K562 (cell line): Measurements from ENCODE around the gene PET100. TPM values are rescaled to one million over a fixed set of nuclear protein-coding genes. Genes with fewer than 3 reads are reported as not detected.

Experiments
- ATF2 ChIP-seq: sonication (generic); formaldehyde crosslinking; IDR thresholded peaks from 2 replicates; pipeline ENCODE4 v1.8.1; 2022; ENCODE audit warnings: missing genetic modification reagents
- BRD9 ChIP-seq: fragments of 450-650 bp; IDR thresholded peaks from 2 replicates; pipeline ENCODE4 v1.6.1; 2018; ENCODE audit warnings: low read depth; ENCODE audit not compliant: partially characterized antibody
- DEAF1 ChIP-seq: fragments of 450-650 bp; formaldehyde crosslinking; IDR thresholded peaks from 2 replicates; pipeline ENCODE4 v1.4.0; 2020; ENCODE audit warnings: mild to moderate bottlenecking, moderate library complexity
- ELF4 ChIP-seq: fragments of 450-650 bp; formaldehyde crosslinking; IDR thresholded peaks from 2 replicates; pipeline ENCODE4 v1.4.0; 2022; ENCODE audit warnings: missing genetic modification characterization
- FOXJ3 ChIP-seq: sonication (generic); formaldehyde crosslinking; IDR thresholded peaks from 2 replicates; pipeline ENCODE4 v1.4.0; 2020; ENCODE audit warnings: mild to moderate bottlenecking, missing genetic modification reagents
- HNRNPLL ChIP-seq: fragments of 200-400 bp; formaldehyde crosslinking; IDR thresholded peaks from 2 replicates; pipeline ENCODE4 v1.6.1; 2017; ENCODE audit warnings: low read length, low read depth, mild to moderate bottlenecking; ENCODE audit not compliant: poor library complexity, severe bottlenecking
- MBD1 ChIP-seq: fragments of 250-450 bp; sonication (Bioruptor Pico); IDR thresholded peaks from 2 replicates; pipeline ENCODE4 v1.8.0; 2022; ENCODE audit warnings: inconsistent platforms
- PCBP1 ChIP-seq: fragments of 200-400 bp; formaldehyde crosslinking; IDR thresholded peaks from 2 replicates; pipeline ENCODE4 v1.6.1; 2018; ENCODE audit warnings: mild to moderate bottlenecking, low read depth, low read length; ENCODE audit not compliant: poor library complexity, severe bottlenecking
- POLR3A ChIP-seq: IDR thresholded peaks from 2 replicates; pipeline ENCODE4 v1.6.1; 2011; ENCODE audit warnings: borderline replicate concordance, mild to moderate bottlenecking, moderate library complexity; ENCODE audit not compliant: insufficient read length, insufficient read depth; ENCODE audit errors: extremely low read depth
- STAT6 ChIP-seq: sonication (generic); formaldehyde crosslinking; IDR thresholded peaks from 2 replicates; pipeline ENCODE4 v1.8.1; 2023; ENCODE audit warnings: mild to moderate bottlenecking, missing genetic modification reagents
- TFAP4 ChIP-seq: sonication (generic); formaldehyde crosslinking; IDR thresholded peaks from 2 replicates; pipeline ENCODE4 v1.8.0; 2022; ENCODE audit warnings: missing genetic modification reagents, mild to moderate bottlenecking, moderate library complexity, borderline replicate concordance
- UBTF ChIP-seq, 2 experiments: IDR thresholded peaks; 2 replicates each; pipeline ENCODE4 v1.6.1; 2012; ENCODE audit warnings: improper control_type of control experiment in 2 of 2, low read depth in 2 of 2, low read length in 2 of 2, borderline replicate concordance in 1 of 2
- WHSC1 ChIP-seq: IDR thresholded peaks from one replicate; pipeline ENCODE4 v1.6.1; 2012; ENCODE audit warnings: low read length, control low read depth, inconsistent platforms
- ZC3H4 ChIP-seq: sonication (generic); formaldehyde crosslinking; IDR thresholded peaks from 2 replicates; pipeline ENCODE4 v1.9.0; 2021; ENCODE audit warnings: missing genetic modification reagents, borderline replicate concordance
- ZNF12 ChIP-seq: sonication (generic); formaldehyde crosslinking; IDR thresholded peaks from 2 replicates; pipeline ENCODE4 v1.4.0; 2020; ENCODE audit warnings: mild to moderate bottlenecking, missing genetic modification reagents
- polyA plus RNA-seq, 8 experiments: library from polyadenylated mRNA; depleted of rRNA in 4 of 8; stranded (reverse) in 5 of 8; unstranded in 3 of 8; fragments of >200 nt; fragmentation: Nextera tagmentation in 2 of 8; fragmentation: Illumina TruSeq in 1 of 8; extraction: Ambion mirVana in 2 of 8; extraction: Trizol in 1 of 8; gene quantifications; 2 replicates each; pipeline versions ENCODE4 v1.2.1 to v1.2.3, GENCODE V29; 2011 to 2014; ENCODE audit warnings: inconsistent platforms in 1 of 8, missing spikeins in 1 of 8
- total RNA-seq, 7 experiments: library from RNA; depleted of rRNA in 6 of 7; stranded (reverse); fragments of >200 nt in 6 of 7; fragmentation: Illumina TruSeq in 2 of 7; extraction: Trizol in 2 of 7; gene quantifications; 2 replicates each; pipeline versions ENCODE4 v1.2.1 to v1.2.3, GENCODE V29; 2011 to 2021; ENCODE audit warnings: low replicate concordance in 1 of 7

The PET100 gene
- total and polyA plus RNA-seq, 9 of the 15 experiments (the other 6 are each of a cell fraction or from before 2014, with no cell fraction given), result 62.3 to 351 (median 98.3) TPM

GRCh38 chr19:7629347-7630054 is at the start of gene PET100, which contains the start of gene XAB2 (continued):
- no peak for TF ChIP-seq MBD1
- TF ChIP-seq WHSC1, result no peak
- no peak for TF ChIP-seq DEAF1
- TF ChIP-seq ELF4, result peak; percentile 66
- no peak for TF ChIP-seq POLR3A
- no peak for TF ChIP-seq ZC3H4
- TF ChIP-seq FOXJ3, result no peak
- TF ChIP-seq ZNF12 (CRISPR knock-in tag), result no peak
- no peak for TF ChIP-seq HNRNPLL
- peak; percentile 60; the same call in 1 of the 2 replicates for TF ChIP-seq TFAP4 (CRISPR knock-in tag)
- TF ChIP-seq PCBP1, result no peak
- TF ChIP-seq BRD9, result no peak
- no peak for TF ChIP-seq STAT6 (CRISPR knock-in tag)
- no peak for TF ChIP-seq UBTF (IDR thresholded peaks at IDR 0.05; ENCODE audit: borderline replicate concordance in 1 of 2, low read depth in 2 of 2, low read length in 2 of 2)
- no peak for TF ChIP-seq ATF2 (CRISPR knock-in tag)
